Hematopoietic multipotent progenitor cell treated with erythropoietin and hydrocortisone succinate and interleukin-3 and kit ligand, for 4 days (in vitro differentiated cells): ENCODE results near the gene CHRDL2.
"Not testable (repeated sequence)": the region's sequence is repeated elsewhere in the genome, so short reads cannot be mapped to it uniquely, and the experiment has no call there.

Source experiments
- DNase-seq: peaks from one replicate; pipeline ENCODE4 v3.0.0-alpha.2; 2015

The CHRDL2 gene

GRCh38 chr11:74662487-74663103, 68.6 kb downstream of the CHRDL2 start:
- no peak for DNase-seq

- DNase-seq = not testable (repeated sequence)
Observed at GRCh38 chr11:74659124-74659523, 72.1 kb downstream of the CHRDL2 start.

GRCh38 chr11:74654976-74655375, 76.2 kb downstream of the CHRDL2 start:
- no peak for DNase-seq

- DNase-seq = no peak
Observed at GRCh38 chr11:74650498-74650897, 80.7 kb downstream of the CHRDL2 start.

- no peak for DNase-seq
Observed at GRCh38 chr11:74648894-74649293, 82.3 kb downstream of the CHRDL2 start.

GRCh38 chr11:74647831-74648230, 83.4 kb downstream of the CHRDL2 start:
- DNase-seq = no peak

GRCh38 chr11:74647404-74647803, 83.8 kb downstream of the CHRDL2 start:
- no peak for DNase-seq

- no peak for DNase-seq
Observed at GRCh38 chr11:74646954-74647353, 84.3 kb downstream of the CHRDL2 start.
